ENCODE measurements around the gene CPNE5.

Gene CPNE5

DNA sequence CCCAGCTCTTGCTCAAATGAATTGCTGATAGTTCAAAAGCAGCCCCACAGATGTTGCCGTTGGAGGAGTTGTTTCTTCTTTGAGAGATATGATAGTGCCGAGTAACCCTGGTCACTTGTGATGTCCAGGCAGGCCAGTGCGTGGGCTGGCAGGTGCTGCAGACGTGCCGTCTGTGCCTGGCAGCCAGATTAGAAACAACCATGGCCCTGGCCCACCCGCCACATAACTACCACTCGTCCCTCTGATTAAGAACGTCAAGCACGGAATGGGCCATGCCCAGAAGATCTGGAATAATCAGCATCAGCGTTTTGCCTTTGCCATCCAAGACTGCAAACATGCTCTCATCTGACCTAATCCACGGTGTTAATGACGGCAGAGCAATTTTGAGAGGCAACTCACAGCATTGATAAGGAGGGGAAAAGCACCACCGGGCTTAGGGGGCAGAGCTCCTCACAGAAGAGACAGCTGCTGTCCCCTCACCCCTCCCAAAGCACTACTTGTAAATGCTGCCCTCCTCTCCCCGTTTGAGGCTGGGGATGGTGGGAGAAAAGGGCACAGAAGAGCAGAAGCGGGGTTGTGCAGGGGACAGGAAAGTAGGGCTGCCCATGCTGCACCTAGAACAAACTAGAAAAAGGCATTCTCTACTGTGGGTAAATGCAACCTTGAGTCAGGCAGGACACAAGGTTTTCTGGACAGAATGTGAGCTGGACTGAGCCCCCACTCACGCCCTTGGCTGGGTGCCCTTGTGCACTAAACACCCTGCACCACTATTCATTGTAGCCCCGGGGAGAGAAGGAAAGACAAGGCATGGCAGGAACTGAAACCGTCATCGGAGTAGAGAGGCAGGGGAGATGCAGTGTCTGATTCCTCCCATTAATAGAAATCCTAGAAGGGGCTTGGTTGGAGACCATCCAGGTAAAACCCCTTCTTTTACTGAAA, 5.3 kb upstream of the CPNE5 start:
- H3K4me1 ChIP-seq, result peaks cover 0 to 27% (median 16%) of the 10 kb centered on the region in 4 donors
- H3K27ac ChIP-seq, result no peak overlapping the region
- intact Hi-C loops (cut with DNase I; ENCODE audit: low total_unique reads), result loop anchor here (5.0 to 10.0 kb wide), 2 partner anchors 77 to 220 kb away; no protein-coding TSS in a partner anchor

DNA sequence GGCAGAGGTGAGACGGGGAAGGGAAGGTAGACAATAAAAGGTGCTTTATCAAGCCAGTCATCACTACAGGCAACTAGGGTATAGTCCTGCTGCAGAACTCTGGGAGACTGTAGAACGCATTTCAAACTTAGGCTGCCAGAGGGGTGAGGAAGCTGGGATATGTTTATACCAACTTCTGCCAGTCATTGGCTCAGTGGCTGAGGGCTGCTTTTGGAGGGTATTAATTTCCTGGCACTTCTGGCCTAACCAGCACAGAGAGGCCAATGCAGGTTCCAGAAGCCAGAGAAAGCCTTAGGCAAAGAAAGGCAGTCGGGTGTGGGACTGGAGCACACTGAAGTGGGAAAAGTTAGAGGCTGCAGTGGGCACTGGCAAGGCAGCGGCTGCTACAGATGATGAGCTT, 3.9 kb upstream of the CPNE5 start:
- no peak for DNase-seq
- TF ChIP-seq, protein P1, sequence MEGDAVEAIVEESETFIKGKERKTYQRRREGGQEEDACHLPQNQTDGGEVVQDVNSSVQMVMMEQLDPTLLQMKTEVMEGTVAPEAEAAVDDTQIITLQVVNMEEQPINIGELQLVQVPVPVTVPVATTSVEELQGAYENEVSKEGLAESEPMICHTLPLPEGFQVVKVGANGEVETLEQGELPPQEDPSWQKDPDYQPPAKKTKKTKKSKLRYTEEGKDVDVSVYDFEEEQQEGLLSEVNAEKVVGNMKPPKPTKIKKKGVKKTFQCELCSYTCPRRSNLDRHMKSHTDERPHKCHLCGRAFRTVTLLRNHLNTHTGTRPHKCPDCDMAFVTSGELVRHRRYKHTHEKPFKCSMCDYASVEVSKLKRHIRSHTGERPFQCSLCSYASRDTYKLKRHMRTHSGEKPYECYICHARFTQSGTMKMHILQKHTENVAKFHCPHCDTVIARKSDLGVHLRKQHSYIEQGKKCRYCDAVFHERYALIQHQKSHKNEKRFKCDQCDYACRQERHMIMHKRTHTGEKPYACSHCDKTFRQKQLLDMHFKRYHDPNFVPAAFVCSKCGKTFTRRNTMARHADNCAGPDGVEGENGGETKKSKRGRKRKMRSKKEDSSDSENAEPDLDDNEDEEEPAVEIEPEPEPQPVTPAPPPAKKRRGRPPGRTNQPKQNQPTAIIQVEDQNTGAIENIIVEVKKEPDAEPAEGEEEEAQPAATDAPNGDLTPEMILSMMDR (IDR thresholded peaks at IDR 0.05), result no peak
- Histone ChIP-seq H3K4me3 (no peak overlapping the region), H3K9me3 (no peaks in the 10 kb centered on the region), H3K4me1 (peaks cover 0 to 27% (median 23%) of the 10 kb centered on the region in 4 donors), H3K27ac (no peak overlapping the region), H3K36me3 (no peaks in the 10 kb centered on the region), H3K27me3 (no peaks in the 10 kb centered on the region)
- intact Hi-C loops (cut with DNase I; ENCODE audit: low total_unique reads), result loop anchor here (10.0 kb wide), 1 partner anchor 218 kb away; no protein-coding TSS in a partner anchor

More for the DNA sequence above, 5.3 kb upstream of the CPNE5 start:
- no peaks in the 10 kb centered on the region for H3K36me3 ChIP-seq
- H3K27me3 ChIP-seq, result no peaks in the 10 kb centered on the region
- H3K9me3 ChIP-seq, result no peaks in the 10 kb centered on the region
- no peak for DNase-seq
- TF ChIP-seq, protein P1 (IDR thresholded peaks at IDR 0.05), result no peak
- H3K4me3 ChIP-seq, result no peak overlapping the region

- H3K4me3 ChIP-seq, result no peak overlapping the region
- H3K4me1 ChIP-seq, result peaks cover 0 to 27% (median 23%) of the 10 kb centered on the region in 4 donors
- intact Hi-C loops (cut with DNase I; ENCODE audit: low total_unique reads), result loop anchor here (10.0 kb wide), 1 partner anchor 217 kb away; no protein-coding TSS in a partner anchor
- H3K27ac ChIP-seq, result no peak overlapping the region
- no peaks in the 10 kb centered on the region for H3K36me3 ChIP-seq
- H3K9me3 ChIP-seq, result no peaks in the 10 kb centered on the region
- TF ChIP-seq, protein P1 (IDR thresholded peaks at IDR 0.05), result no peak
- no peaks in the 10 kb centered on the region for H3K27me3 ChIP-seq
- no peak for DNase-seq
Measured at GRCh38 chr6:36841756-36842155, 2.5 kb upstream of the CPNE5 start.

DNA sequence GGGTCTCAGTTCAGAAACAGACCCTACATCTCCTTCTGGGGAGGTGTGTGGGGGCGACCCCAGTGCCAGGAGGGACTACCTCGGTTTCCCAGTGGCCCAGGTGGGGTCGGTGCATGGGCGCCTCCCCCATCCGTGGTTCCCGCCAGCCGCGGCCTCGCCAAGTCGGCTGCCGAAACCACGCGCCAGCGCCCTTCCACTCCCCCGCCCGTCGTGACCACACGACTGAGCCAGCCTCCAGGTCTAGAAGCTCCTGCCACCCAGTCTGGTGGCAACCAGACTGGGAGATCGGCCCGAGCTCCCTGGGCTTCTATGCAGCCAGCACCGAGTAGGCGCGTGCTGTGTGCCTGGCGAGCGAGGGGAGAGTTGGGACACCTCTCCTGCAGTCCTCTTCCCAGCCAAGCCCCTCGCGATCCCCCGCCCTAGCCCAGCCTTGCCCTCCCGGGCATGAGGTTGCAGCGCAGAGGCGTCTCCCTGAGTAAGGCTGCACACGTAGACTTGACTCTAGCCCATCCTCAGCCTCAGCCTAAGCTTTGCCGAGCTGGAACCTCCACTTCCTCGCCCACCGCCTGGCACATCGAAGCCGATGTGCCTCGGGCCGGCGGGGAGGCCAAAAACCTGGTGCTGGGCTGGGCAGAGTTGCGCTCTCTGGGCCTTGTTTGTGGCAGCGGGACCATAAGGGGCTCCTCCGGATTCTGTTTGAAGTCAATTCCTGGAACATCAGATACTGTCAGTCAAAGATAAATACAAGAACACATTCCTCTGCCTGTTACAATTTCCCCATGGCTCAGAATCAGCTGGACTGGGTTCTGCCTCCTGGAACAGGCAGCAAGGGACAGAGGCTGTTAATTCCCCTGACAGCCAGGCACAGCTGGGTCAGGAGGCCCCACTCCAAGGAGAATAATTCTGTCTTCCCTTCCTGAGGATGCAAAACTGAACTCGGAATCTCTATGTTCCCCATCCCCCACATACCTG, 1.5 kb upstream of the CPNE5 start:
- DNase-seq, result no peak
- H3K4me1 ChIP-seq, result peaks cover 0 to 27% (median 23%) of the 10 kb centered on the region in 4 donors
- TF ChIP-seq, protein P1 (IDR thresholded peaks at IDR 0.05), result no peak
- H3K4me3 ChIP-seq, result peak overlapping the region; percentile 48 to 55
- intact Hi-C loops (cut with DNase I; ENCODE audit: low total_unique reads), result loop anchor here (10.0 kb wide), 1 partner anchor 216 kb away; no protein-coding TSS in a partner anchor
- no peaks in the 10 kb centered on the region for H3K9me3 ChIP-seq
- H3K27me3 ChIP-seq, result no peaks in the 10 kb centered on the region
- H3K27ac ChIP-seq, result peak overlapping the region in 1 of 2 donors; percentile 16
- H3K36me3 ChIP-seq, result no peaks in the 10 kb centered on the region

Measured in tibial artery (tissue), 4 donors.